Adrenal gland (tissue), 12 donors: ENCODE data around the gene OSBPL2. TPM values are rescaled to one million over a fixed set of nuclear protein-coding genes. Genes with fewer than 3 reads are reported as not detected.
A peak's percentile ranks its signal among the peaks of the same experiment; 100 is the strongest.

Experiments used
- DNase-seq, 7 donors: peaks; one replicate each; pipeline ENCODE4 v3.0.0-alpha.2; 2019 to 2020
- H3K27ac ChIP-seq, 5 donors: fragments of 200-600 bp; sonication (generic) in 4 of 5; 1 replicate in 3 of 5; 2 replicates in 2 of 5; pipeline versions ENCODE4 v1.5.1 to v1.8.0; 2016 to 2020; ENCODE audit warnings: mild to moderate bottlenecking in 1 of 5
- H3K27me3 ChIP-seq: fragments of 200-600 bp; 2 replicates; pipeline ENCODE4 v1.8.0; 2021
- H3K36me3 ChIP-seq, 2 donors: fragments of 200-600 bp; replicated peaks in 1 of 2; 1 replicate in 1 of 2; 2 replicates in 1 of 2; pipeline versions ENCODE4 v1.5.1 to v1.8.0; 2018 to 2022
- H3K4me1 ChIP-seq, 2 donors: fragments of 200-600 bp; replicated peaks in 1 of 2; 1 replicate in 1 of 2; 2 replicates in 1 of 2; pipeline versions ENCODE4 v1.5.1 to v1.8.0; 2018 to 2021
- H3K4me3 ChIP-seq, 4 donors: fragments of 200-600 bp; sonication (generic) in 3 of 4; one replicate each; pipeline ENCODE4 v1.5.1; 2016 to 2018
- H3K9me3 ChIP-seq, 3 donors: fragments of 200-600 bp; sonication (generic) in 1 of 3; replicated peaks in 1 of 3; 1 replicate in 2 of 3; 2 replicates in 1 of 3; pipeline versions ENCODE4 v1.5.1 to v1.8.0; 2016 to 2021
- CTCF ChIP-seq, 6 experiments: fragments of 450-650 bp in 4 of 6; fragments of 200-600 bp in 2 of 6; sonication (generic) in 1 of 6; IDR thresholded peaks; 1 replicate in 5 of 6; 2 replicates in 1 of 6; pipeline versions ENCODE4 v1.5.1 to v1.8.0; 2016 to 2021; ENCODE audit warnings: antibody characterized with exemption in 6 of 6, mild to moderate bottlenecking in 2 of 6, moderate library complexity in 1 of 6
- POLR2A ChIP-seq, 2 donors: fragments of 450-650 bp; IDR thresholded peaks; one replicate each; pipeline ENCODE4 v1.6.1; 2017; ENCODE audit warnings: antibody characterized with exemption in 2 of 2, mild to moderate bottlenecking in 2 of 2, moderate library complexity in 1 of 2
- WGBS, 4 donors: extraction: QIAGEN DNeasy Blood & Tissue Kit in 2 of 4; methylation state at CpG; one replicate each; pipeline versions ENCODE4 v1.1.5 to v1.1.7; 2013 to 2017; 5-methylcytosine and 5-hydroxymethylcytosine counted together
- intact Hi-C, 2 donors: fragments of 100-400 bp; cut with DNase I; formaldehyde crosslinking; loops; one replicate each; pipeline versions ENCODE4 v1.14.1 to v1.15.0; 2022 to 2023
- polyA plus RNA-seq, 3 donors: library from polyadenylated mRNA; stranded (reverse); fragments of 200-250 nt in 2 of 3; fragments of 350-450 nt in 1 of 3; fragmentation: Illumina TruSeq in 1 of 3; extraction: RNeasy Lipid Tissue Mini Kit (QIAGEN cat#74804) in 1 of 3; gene quantifications; one replicate each; pipeline ENCODE4 v1.2.3, GENCODE V29; 2013 to 2014
- total RNA-seq, 9 donors: library from RNA; depleted of rRNA in 4 of 9; stranded (reverse); fragments of >200 nt in 4 of 9; fragments of 120-200 nt in 1 of 9; fragmentation: NEBNext Ultra II Directional in 1 of 9; extraction: Animal tissue kit (Norgen Biotek cat#: 25700) in 1 of 9; gene quantifications; one replicate each; pipeline versions ENCODE4 v1.1.0 to v1.2.4, GENCODE V29; 2013 to 2023
- donor health status: healthy with polysubstance abuse.
- donor health status: Bipolar disorder and iron deficiency.
- donor health status: DM: yes; HTN: yes; CAD: no.
- donor health status: DM: no; HTN: no; CAD: no.
- donor health status: DM: no; HTN: no; CAD: no.
- donor health status: DM: yes; HTN: yes; CAD: no.

Gene OSBPL2
- total and polyA plus RNA-seq, 12 donors, result 13.8 to 96.7 (median 37.4) TPM

GRCh38 chr20:62303340-62304226 lies 65.3 kb downstream of the OSBPL2 start:
- Histone ChIP-seq H3K9me3 (no peaks in the 10 kb centered on the region), H3K27ac (peak overlapping the region; percentile 82 to 99 (median 98)), H3K27me3 (no peaks in the 10 kb centered on the region), H3K36me3 (peaks cover 0 to 44% of the 10 kb centered on the region in 2 donors), H3K4me1 (peaks cover 26 to 36% of the 10 kb centered on the region in 2 donors), H3K4me3 (peak overlapping the region; percentile 2 to 80 (median 71))
- peak in 6 of 7 donors; percentile 65 to 83 (median 78) for DNase-seq
- 2 to 18% (median 8%) methylated on average over 4 to 66 of the region's 66 CpGs for WGBS, 4 donors
- intact Hi-C loops, result loop anchor here (2.0 to 10.0 kb wide), 6 partner anchors 51 to 491 kb away; partner anchors contain the start of genes LAMA5 (in 1 of the 2) and MRGBP (in 1 of the 2)
- TF ChIP-seq POLR2A (IDR thresholded peaks at IDR 0.05), result peak in 1 of 2 donors; percentile 42
- no peak for TF ChIP-seq CTCF (IDR thresholded peaks at IDR 0.05)

GRCh38 chr20:62304331-62305148 lies 66.2 kb downstream of the OSBPL2 start:
- H3K27me3 ChIP-seq, result no peaks in the 10 kb centered on the region
- H3K9me3 ChIP-seq, result no peaks in the 10 kb centered on the region
- WGBS, 4 donors, result 52 to 68% (median 58%) methylated on average over 12 to 29 of the region's 29 CpGs
- DNase-seq, result no peak
- peak overlapping the region in 4 of 5 donors; percentile 97 to 99 (median 98) for H3K27ac ChIP-seq
- H3K4me3 ChIP-seq, result peak overlapping the region in 2 of 4 donors; percentile 70 to 80
- TF ChIP-seq POLR2A (IDR thresholded peaks at IDR 0.05) (no peak), CTCF (IDR thresholded peaks at IDR 0.05) (no peak)
- peaks cover 26 to 36% of the 10 kb centered on the region in 2 donors for H3K4me1 ChIP-seq
- H3K36me3 ChIP-seq, result peaks cover 0 to 52% of the 10 kb centered on the region in 2 donors
- intact Hi-C loops, result loop anchor here (5.0 to 10.0 kb wide), 5 partner anchors 50 to 490 kb away; partner anchors contain the start of genes LAMA5 (in 1 of the 2) and MRGBP (in 1 of the 2)

GRCh38 chr20:62305149-62305764 lies 66.9 kb downstream of the OSBPL2 start:
- 72 to 76% (median 74%) methylated on average over 13 to 18 of the region's 18 CpGs for WGBS, 4 donors
- Histone ChIP-seq H3K27me3 (no peaks in the 10 kb centered on the region), H3K4me3 (no peak overlapping the region), H3K9me3 (no peaks in the 10 kb centered on the region), H3K36me3 (peaks cover 0 to 59% of the 10 kb centered on the region in 2 donors), H3K27ac (peak overlapping the region in 3 of 5 donors; percentile 34 to 98 (median 97)), H3K4me1 (peaks cover 26 to 36% of the 10 kb centered on the region in 2 donors)
- no peak for TF ChIP-seq POLR2A (IDR thresholded peaks at IDR 0.05)
- TF ChIP-seq CTCF (IDR thresholded peaks at IDR 0.05), result no peak
- intact Hi-C loops, result loop anchor here (10.0 kb wide), 3 partner anchors 50 to 490 kb away; partner anchors contain the start of gene MRGBP (in 1 of the 2)
- peak in 5 of 7 donors; percentile 60 to 73 (median 69) for DNase-seq
